ENCODE results near the gene CILP2.

GRCh38 chr19:19542507-19542906 lies 4.4 kb downstream of the CILP2 start:
- TF ChIP-seq CTCF (IDR thresholded peaks at IDR 0.05) = no peak
- no peak for TF ChIP-seq EZH2phosphoT487 (IDR thresholded peaks at IDR 0.05)

Measured in neural progenitor cell (in vitro differentiated cells).